Tongue (tissue), 2 donors: Measurements from ENCODE around the gene TMEM255A. TPM values are rescaled to one million over a fixed set of nuclear protein-coding genes. Genes with fewer than 3 reads are reported as not detected.

Experiments
- DNase-seq: peaks from one replicate; pipeline ENCODE4 v3.0.0-alpha.2; 2015
- total RNA-seq: library from RNA; depleted of rRNA; stranded (reverse); fragments of >200 nt; gene quantifications from one replicate; pipeline ENCODE4 v1.2.3, GENCODE V29; 2014

The TMEM255A gene
- total RNA-seq, 1 donor from 2014 or later, result 6.7 TPM

- no peak for DNase-seq
These were observed 48.2 kb downstream of the TMEM255A start for GRCh38 chrX:120262859-120263708.

- DNase-seq, result peak; percentile 34
These were observed 50.9 kb downstream of the TMEM255A start for GRCh38 chrX:120260369-120260768.

GRCh38 chrX:120253784-120254183 is 57.5 kb downstream of the TMEM255A start:
- no peak for DNase-seq

- DNase-seq, result peak; percentile 48
These were observed 59.7 kb downstream of the TMEM255A start for GRCh38 chrX:120251471-120252011.

- DNase-seq, result peak; percentile 97
These were observed 60.6 kb downstream of the TMEM255A start, which contains the start of gene ZBTB33 for GRCh38 chrX:120250522-120251271. Gene ZBTB33 (plus strand): TSS chrX:120250812. CDS start chrX:120253416, 2,604 bp downstream.

- peak; percentile 87 for DNase-seq
These were observed 66.3 kb downstream of the TMEM255A start for GRCh38 chrX:120244735-120245498.

GRCh38 chrX:120244395-120244734 is 66.9 kb downstream of the TMEM255A start:
- no peak for DNase-seq

GRCh38 chrX:120242813-120243212 is 68.4 kb downstream of the TMEM255A start:
- no peak for DNase-seq

- no peak for DNase-seq
These were observed 72.3 kb downstream of the TMEM255A start for GRCh38 chrX:120238933-120239332.

GRCh38 chrX:120236687-120237479 is 74.4 kb downstream of the TMEM255A start:
- DNase-seq, result no peak

- no peak for DNase-seq
These were observed 76.0 kb downstream of the TMEM255A start for GRCh38 chrX:120235284-120235683.

GRCh38 chrX:120228187-120228908 is 82.9 kb downstream of the TMEM255A start:
- DNase-seq, result no peak

GRCh38 chrX:120224388-120224787 is 86.9 kb downstream of the TMEM255A start:
- DNase-seq, result no peak

- DNase-seq, result no peak
These were observed 87.9 kb downstream of the TMEM255A start for GRCh38 chrX:120223374-120223773.

GRCh38 chrX:120213438-120214265 is 97.6 kb downstream of the TMEM255A start:
- peak; percentile 75 for DNase-seq
